ENCODE data around the gene IGFLR1. TPM values are rescaled to one million over a fixed set of nuclear protein-coding genes. Genes with fewer than 3 reads are reported as not detected.

IGFLR1 gene
- total RNA-seq, 1 donor = 0.72 TPM

DNA sequence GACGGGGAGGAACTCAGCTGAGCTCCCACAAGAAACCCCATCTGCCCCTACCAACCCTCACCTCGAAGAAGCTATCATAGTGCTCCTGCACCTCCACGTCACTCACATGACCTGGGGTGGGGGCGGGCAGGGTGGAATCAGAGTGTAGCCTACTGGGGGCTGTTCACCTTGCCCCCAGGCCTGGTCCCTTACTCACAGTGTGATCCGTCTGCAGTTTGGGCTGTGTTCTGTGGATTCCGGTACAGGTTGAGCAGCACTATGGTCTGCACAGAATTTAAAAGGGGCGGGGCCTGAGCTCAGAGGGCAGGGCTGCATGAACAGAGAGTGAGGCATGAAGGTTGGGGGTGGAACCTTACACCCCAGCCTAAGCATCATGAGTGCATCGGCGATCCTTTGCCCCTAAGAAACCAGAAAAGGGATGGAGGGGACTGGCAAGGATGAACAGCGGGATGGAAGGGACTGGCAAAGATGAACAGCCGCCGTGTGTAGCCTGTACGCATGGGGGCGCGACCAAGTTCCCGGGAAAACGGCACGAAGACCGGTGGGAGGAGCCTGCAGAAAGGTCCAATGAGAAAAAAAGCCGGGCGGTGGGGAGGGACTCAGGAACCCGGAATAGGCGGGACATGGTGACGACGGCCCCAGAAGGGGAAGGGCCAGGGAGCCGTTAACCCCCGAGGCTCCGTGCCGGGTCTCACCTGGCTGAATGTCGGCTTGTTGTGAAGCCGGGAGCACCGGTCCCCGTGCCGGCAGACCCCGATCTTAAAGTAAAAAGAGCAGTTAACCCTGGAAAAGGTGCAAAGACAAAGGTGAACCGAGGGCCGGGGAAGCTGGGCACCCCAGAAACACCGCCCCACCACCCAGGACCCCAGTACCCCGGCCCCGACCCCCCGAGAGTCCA is 2.4 kb upstream of the IGFLR1 start:
- peaks cover 13% of the 10 kb centered on the region for H3K36me3 ChIP-seq (ENCODE audit: insufficient read depth, low read length)
- DNase-seq (ENCODE audit: insufficient read length, low spot score, missing footprints) = peak; percentile 96
- TF ChIP-seq, protein P1, sequence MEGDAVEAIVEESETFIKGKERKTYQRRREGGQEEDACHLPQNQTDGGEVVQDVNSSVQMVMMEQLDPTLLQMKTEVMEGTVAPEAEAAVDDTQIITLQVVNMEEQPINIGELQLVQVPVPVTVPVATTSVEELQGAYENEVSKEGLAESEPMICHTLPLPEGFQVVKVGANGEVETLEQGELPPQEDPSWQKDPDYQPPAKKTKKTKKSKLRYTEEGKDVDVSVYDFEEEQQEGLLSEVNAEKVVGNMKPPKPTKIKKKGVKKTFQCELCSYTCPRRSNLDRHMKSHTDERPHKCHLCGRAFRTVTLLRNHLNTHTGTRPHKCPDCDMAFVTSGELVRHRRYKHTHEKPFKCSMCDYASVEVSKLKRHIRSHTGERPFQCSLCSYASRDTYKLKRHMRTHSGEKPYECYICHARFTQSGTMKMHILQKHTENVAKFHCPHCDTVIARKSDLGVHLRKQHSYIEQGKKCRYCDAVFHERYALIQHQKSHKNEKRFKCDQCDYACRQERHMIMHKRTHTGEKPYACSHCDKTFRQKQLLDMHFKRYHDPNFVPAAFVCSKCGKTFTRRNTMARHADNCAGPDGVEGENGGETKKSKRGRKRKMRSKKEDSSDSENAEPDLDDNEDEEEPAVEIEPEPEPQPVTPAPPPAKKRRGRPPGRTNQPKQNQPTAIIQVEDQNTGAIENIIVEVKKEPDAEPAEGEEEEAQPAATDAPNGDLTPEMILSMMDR (IDR thresholded peaks at IDR 0.05; ENCODE audit: extremely low read depth, low read depth, low read length) = peak; percentile 37
- H2AFZ ChIP-seq (ENCODE audit: low read length) = peak overlapping the region; percentile 92
- peaks cover 26% of the 10 kb centered on the region for H3K4me1 ChIP-seq (ENCODE audit: insufficient read depth, low read length)
- peak overlapping the region; percentile 97 for H3K4me2 ChIP-seq (ENCODE audit: insufficient read depth, low read length)
- H3K27ac ChIP-seq (ENCODE audit: low read depth, low read length) = peak overlapping the region; percentile 97
- peaks cover 4% of the 10 kb centered on the region for H4K20me1 ChIP-seq (ENCODE audit: insufficient read depth, low read length)
- no peaks in the 10 kb centered on the region for H3K9me3 ChIP-seq (ENCODE audit: low read depth, low read length)
- peaks cover 33% of the 10 kb centered on the region for H3K79me2 ChIP-seq (ENCODE audit: insufficient read depth, low read length)
- H3K27me3 ChIP-seq (ENCODE audit: insufficient read depth, low read length) = no peaks in the 10 kb centered on the region
- H3K4me3 ChIP-seq (ENCODE audit: insufficient read depth, low read length) = peak overlapping the region; percentile 87

DNA sequence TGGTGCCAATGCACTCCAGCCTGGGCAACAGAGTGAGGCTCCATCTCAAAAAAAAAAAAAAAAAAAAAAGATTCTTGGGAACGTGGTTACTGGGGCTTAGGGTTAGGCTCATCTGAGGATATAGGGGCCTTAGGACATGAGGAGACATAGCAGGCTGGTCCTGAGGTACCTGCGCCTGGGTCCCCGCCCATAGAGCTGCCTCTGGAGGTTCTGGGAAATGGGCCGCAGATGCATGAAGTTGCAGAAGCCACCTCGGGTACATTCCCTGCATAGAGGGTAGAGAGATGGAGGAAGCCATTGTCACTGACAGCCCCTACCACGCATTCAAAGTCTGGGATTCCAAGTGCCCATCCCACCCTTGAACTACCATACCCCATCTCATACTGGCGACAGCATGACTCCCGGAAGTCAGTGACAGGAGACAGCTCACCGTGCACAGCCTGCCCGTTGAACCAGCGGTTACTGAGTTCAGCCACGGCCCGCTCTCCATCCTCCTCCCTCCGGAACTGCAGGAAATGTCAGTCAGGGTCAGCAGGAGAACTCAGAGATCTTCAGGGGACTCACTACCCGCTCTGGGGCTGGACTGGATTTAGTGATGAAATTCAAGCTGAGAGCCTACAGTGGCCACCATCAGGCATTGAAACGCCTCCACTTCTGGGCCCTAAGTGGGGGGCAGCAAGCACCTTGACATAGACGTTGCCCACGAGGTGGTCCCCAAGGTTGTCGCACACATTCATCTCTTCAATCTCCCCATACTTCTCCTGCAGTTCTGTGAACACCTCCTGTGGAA is 1.6 kb upstream of the IGFLR1 start:
- Histone ChIP-seq H3K79me2 (ENCODE audit: insufficient read depth, low read length) (peaks cover 26% of the 10 kb centered on the region), H3K4me1 (ENCODE audit: insufficient read depth, low read length) (peaks cover 18% of the 10 kb centered on the region), H3K4me2 (ENCODE audit: insufficient read depth, low read length) (peak overlapping the region; percentile 97), H3K27ac (ENCODE audit: low read depth, low read length) (no peak overlapping the region), H4K20me1 (ENCODE audit: insufficient read depth, low read length) (peaks cover 4% of the 10 kb centered on the region), H2AFZ (ENCODE audit: low read length) (no peak overlapping the region), H3K36me3 (ENCODE audit: insufficient read depth, low read length) (peaks cover 16% of the 10 kb centered on the region), H3K4me3 (ENCODE audit: insufficient read depth, low read length) (peak overlapping the region; percentile 87), H3K9me3 (ENCODE audit: low read depth, low read length) (no peaks in the 10 kb centered on the region), H3K27me3 (ENCODE audit: insufficient read depth, low read length) (no peaks in the 10 kb centered on the region)
- TF ChIP-seq, protein P1 (IDR thresholded peaks at IDR 0.05; ENCODE audit: extremely low read depth, low read depth, low read length) = no peak
- DNase-seq (ENCODE audit: insufficient read length, low spot score, missing footprints) = peak; percentile 5

DNA sequence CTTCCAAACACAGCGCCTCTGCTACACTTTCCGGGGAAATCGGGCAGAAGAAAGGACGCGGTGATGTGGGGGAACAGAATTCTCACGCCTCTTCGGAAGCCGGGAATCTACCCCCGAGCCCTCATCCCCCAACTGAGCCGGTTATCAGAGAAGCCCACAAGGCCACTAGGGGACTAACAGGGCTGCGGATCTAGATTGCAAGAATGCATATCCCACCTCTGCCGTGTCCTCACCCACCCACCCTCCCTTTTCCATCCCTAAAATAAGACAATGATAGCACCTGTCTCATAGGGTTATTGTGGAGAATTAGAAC is 1.1 kb downstream of the IGFLR1 start:
- DNase-seq (ENCODE audit: insufficient read length, low spot score, missing footprints) = peak; percentile 80
- H3K27ac ChIP-seq (ENCODE audit: low read depth, low read length) = no peak overlapping the region
- peak overlapping the region; percentile 81 for H3K4me3 ChIP-seq (ENCODE audit: insufficient read depth, low read length)
- H3K4me2 ChIP-seq (ENCODE audit: insufficient read depth, low read length) = peak overlapping the region; percentile 98
- peaks cover 32% of the 10 kb centered on the region for H3K36me3 ChIP-seq (ENCODE audit: insufficient read depth, low read length)
- peak overlapping the region; percentile 89 for H2AFZ ChIP-seq (ENCODE audit: low read length)
- no peaks in the 10 kb centered on the region for H3K9me3 ChIP-seq (ENCODE audit: low read depth, low read length)
- no peaks in the 10 kb centered on the region for H3K27me3 ChIP-seq (ENCODE audit: insufficient read depth, low read length)
- H3K79me2 ChIP-seq (ENCODE audit: insufficient read depth, low read length) = peaks cover 13% of the 10 kb centered on the region
- TF ChIP-seq, protein P1 (IDR thresholded peaks at IDR 0.05; ENCODE audit: extremely low read depth, low read depth, low read length) = no peak
- H3K4me1 ChIP-seq (ENCODE audit: insufficient read depth, low read length) = peaks cover 11% of the 10 kb centered on the region
- peaks cover 4% of the 10 kb centered on the region for H4K20me1 ChIP-seq (ENCODE audit: insufficient read depth, low read length)
